ENCODE data around the gene GALNT13.

Gene GALNT13

DNA sequence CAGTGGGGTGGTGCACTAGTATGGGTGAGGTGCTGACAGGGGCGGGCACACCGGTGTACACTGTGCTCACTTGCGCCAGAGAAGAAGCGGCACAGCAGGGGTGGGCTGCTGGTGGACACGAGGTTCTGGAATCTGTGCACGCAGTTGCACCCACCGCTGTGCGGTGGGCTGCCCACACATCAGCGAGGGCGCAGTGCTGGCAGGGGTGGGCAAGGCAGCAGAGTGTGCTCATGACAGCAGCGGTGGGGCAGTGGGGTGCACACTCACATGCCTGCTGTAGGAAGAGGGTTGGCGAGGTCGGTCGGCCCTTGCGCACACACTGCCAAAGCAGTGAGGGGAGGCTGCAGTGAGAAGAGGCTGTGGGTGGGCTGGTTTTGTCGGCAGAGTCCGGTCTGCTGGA is 141.8 kb downstream of the GALNT13 start:
- no peak for DNase-seq (ENCODE audit: low read depth)
- H3K4me3 ChIP-seq (ENCODE audit: control insufficient read depth, low read depth, low read length) = no peak overlapping the region
- no peak for TF ChIP-seq CTCF (IDR thresholded peaks at IDR 0.05; ENCODE audit: control insufficient read depth, insufficient read depth, low read depth, low read length, missing control alignments)

DNA sequence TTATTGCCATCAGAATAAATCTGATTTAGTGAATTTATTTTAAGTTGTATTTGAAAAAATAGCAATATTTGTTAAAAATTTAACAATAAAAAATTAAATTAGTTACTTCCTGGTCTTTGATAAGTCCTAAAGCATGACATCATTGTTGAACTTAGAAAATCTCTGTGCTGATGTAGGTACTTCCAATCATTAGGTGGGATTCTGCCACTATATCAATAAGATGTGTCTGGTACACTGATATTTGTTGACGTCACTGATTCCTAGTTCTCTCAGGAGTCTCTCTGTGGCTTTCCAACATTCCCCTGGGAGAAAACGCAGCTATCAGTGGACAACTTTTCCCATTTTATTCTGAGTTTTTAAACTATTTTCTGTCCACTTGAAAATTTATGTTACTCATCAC is 143.5 kb downstream of the GALNT13 start:
- DNase-seq (ENCODE audit: low read depth) = no peak
- no peak overlapping the region for H3K4me3 ChIP-seq (ENCODE audit: control insufficient read depth, low read depth, low read length)
- TF ChIP-seq CTCF (IDR thresholded peaks at IDR 0.05; ENCODE audit: control insufficient read depth, insufficient read depth, low read depth, low read length, missing control alignments) = no peak

GRCh38 chr2:154029504-154029903 is 157.8 kb downstream of the GALNT13 start:
- no peak overlapping the region for H3K4me3 ChIP-seq (ENCODE audit: control insufficient read depth, low read depth, low read length)
- no peak for TF ChIP-seq CTCF (IDR thresholded peaks at IDR 0.05; ENCODE audit: control insufficient read depth, insufficient read depth, low read depth, low read length, missing control alignments)
- DNase-seq (ENCODE audit: low read depth) = no peak

DNA sequence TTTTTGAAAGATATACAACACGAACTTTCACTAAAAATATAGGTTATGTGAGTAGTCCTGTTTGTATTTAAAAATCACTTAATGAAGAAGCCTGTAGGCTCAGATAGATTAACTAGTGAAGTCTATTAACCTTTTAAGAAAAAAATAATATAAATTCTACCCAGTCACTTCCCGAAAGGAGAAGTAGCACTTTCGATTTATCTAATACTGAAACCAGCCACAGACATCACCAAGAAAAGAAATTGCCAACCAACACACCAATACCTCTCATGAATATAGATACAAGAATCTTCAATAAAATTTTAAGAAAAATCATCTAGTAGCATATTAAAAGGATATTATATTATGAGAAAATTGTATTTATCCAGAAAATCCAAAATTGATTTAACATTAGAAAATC is 160.5 kb downstream of the GALNT13 start:
- DNase-seq (ENCODE audit: low read depth) = no peak
- H3K4me3 ChIP-seq (ENCODE audit: control insufficient read depth, low read depth, low read length) = no peak overlapping the region
- TF ChIP-seq CTCF (IDR thresholded peaks at IDR 0.05; ENCODE audit: control insufficient read depth, insufficient read depth, low read depth, low read length, missing control alignments) = no peak

DNA sequence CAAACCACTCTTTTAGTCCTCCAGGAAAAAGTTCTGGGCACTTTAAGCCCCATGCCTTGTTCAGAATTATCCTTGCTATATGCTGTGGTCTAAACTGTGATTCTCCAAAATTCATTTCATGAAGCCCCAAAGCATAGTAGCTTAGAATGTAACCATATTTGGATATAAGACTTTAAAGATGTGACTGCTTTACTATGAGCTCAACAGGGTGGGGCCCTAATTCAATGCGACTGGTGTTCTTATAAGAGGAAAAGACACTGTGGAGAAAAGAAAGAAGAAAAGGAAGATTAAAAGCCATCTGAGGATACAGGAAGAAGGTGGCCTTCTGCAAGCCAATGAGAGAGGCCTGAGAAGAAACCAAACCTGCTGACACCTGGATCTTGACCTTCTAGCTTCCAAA is 174.8 kb downstream of the GALNT13 start:
- no peak for TF ChIP-seq CTCF (IDR thresholded peaks at IDR 0.05; ENCODE audit: control insufficient read depth, insufficient read depth, low read depth, low read length, missing control alignments)

GRCh38 chr2:154048905-154049304 is 177.2 kb downstream of the GALNT13 start:
- TF ChIP-seq CTCF (IDR thresholded peaks at IDR 0.05; ENCODE audit: control insufficient read depth, insufficient read depth, low read depth, low read length, missing control alignments) = no peak
- no peak overlapping the region for H3K4me3 ChIP-seq (ENCODE audit: control insufficient read depth, low read depth, low read length)
- no peak for DNase-seq (ENCODE audit: low read depth)

More for the DNA sequence above, 174.8 kb downstream of the GALNT13 start:
- DNase-seq (ENCODE audit: low read depth) = no peak
- H3K4me3 ChIP-seq (ENCODE audit: control insufficient read depth, low read depth, low read length) = no peak overlapping the region

DNA sequence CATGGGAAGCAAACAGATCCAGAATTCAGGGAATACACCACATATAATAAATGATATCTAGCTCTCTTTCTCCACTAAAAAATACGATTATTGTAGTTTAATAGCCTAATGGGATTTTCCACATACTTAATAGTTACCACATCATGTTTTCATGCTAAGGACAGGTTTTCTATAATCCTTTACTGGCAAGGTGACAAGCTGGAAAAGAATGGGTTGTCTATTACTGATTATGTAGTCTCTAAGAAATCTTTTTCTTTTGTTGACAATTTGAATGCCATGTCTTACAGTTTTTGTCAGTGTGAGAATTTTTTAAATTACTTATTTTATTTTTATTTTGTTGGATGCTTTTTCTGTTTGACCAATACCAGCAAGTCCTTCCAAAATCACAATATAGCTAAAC is 177.8 kb downstream of the GALNT13 start:
- H3K4me3 ChIP-seq (ENCODE audit: control insufficient read depth, low read depth, low read length) = no peak overlapping the region
- DNase-seq (ENCODE audit: low read depth) = no peak
- TF ChIP-seq CTCF (IDR thresholded peaks at IDR 0.05; ENCODE audit: control insufficient read depth, insufficient read depth, low read depth, low read length, missing control alignments) = no peak
